IMR-90 (cell line): Measurements from ENCODE around the gene MMP24.

Experiments
- BHLHE40 ChIP-seq: fragments of 150-350 bp; IDR thresholded peaks from 2 replicates; pipeline ENCODE4 v1.6.1; 2016; ENCODE audit warnings: mild to moderate bottlenecking, low read depth, low read length
- CHD1 ChIP-seq: IDR thresholded peaks from 2 replicates; pipeline ENCODE4 v1.6.1; 2012; ENCODE audit warnings: low read depth, low read length, improper control_type of control experiment
- CTCF ChIP-seq: conservative IDR thresholded peaks from 2 replicates; pipeline ENCODE4 v1.5.1; 2012; ENCODE audit warnings: mild to moderate bottlenecking, low read depth, low read length, improper control_type of control experiment
- MAFK ChIP-seq: IDR thresholded peaks from 2 replicates; pipeline ENCODE4 v1.6.1; 2012; ENCODE audit warnings: low read depth, low read length, improper control_type of control experiment
- MXI1 ChIP-seq: IDR thresholded peaks from 2 replicates; pipeline ENCODE4 v1.6.1; 2012; ENCODE audit warnings: low read depth, mild to moderate bottlenecking, low read length, moderate library complexity, borderline replicate concordance
- POLR2A ChIP-seq: IDR thresholded peaks from 2 replicates; pipeline ENCODE4 v1.6.1; 2012; ENCODE audit warnings: mild to moderate bottlenecking, low read depth, low read length
- RAD21 ChIP-seq: IDR thresholded peaks from 2 replicates; pipeline ENCODE4 v1.6.1; 2012; ENCODE audit warnings: low read length, improper control_type of control experiment
- RCOR1 ChIP-seq: IDR thresholded peaks from 2 replicates; pipeline ENCODE4 v1.6.1; 2012; ENCODE audit warnings: mild to moderate bottlenecking, low read length, improper control_type of control experiment; ENCODE audit not compliant: insufficient replicate concordance
- USF2 ChIP-seq: fragments of 150-350 bp; IDR thresholded peaks from 2 replicates; pipeline ENCODE4 v1.6.1; 2017; ENCODE audit warnings: mild to moderate bottlenecking, antibody characterized with exemption, low read length, low read depth

GRCh38 chr20:35243317-35243716 lies 16.8 kb downstream of the MMP24 start:
- no peak for TF ChIP-seq POLR2A
- TF ChIP-seq CTCF, result no peak
- TF ChIP-seq RAD21, result no peak
- TF ChIP-seq MAFK, result no peak
- no peak for TF ChIP-seq BHLHE40
- TF ChIP-seq CHD1, result no peak
- no peak for TF ChIP-seq USF2
- TF ChIP-seq MXI1, result no peak
- TF ChIP-seq RCOR1, result no peak
